Lung microvascular endothelial cell (primary cell): ENCODE results near the gene NFIC. TPM values are rescaled to one million over a fixed set of nuclear protein-coding genes. Genes with fewer than 3 reads are reported as not detected.
"Not testable (repeated sequence)": the region's sequence is repeated elsewhere in the genome, so short reads cannot be mapped to it uniquely, and the experiment has no call there.

Experiments used
- DNase-seq, 2 donors: peaks; one replicate each; pipeline versions ENCODE4 v3.0.0 to v3.0.0-alpha.2; 2010; ENCODE audit warnings: low read depth in 2 of 2
- total RNA-seq: library from RNA; depleted of rRNA; stranded (reverse); fragments of >200 nt; gene quantifications from 2 replicates; pipeline ENCODE4 v1.2.1, GENCODE V29; 2014

NFIC gene
- total RNA-seq, 1 donor from 2014 or later = 11.7 TPM

DNA sequence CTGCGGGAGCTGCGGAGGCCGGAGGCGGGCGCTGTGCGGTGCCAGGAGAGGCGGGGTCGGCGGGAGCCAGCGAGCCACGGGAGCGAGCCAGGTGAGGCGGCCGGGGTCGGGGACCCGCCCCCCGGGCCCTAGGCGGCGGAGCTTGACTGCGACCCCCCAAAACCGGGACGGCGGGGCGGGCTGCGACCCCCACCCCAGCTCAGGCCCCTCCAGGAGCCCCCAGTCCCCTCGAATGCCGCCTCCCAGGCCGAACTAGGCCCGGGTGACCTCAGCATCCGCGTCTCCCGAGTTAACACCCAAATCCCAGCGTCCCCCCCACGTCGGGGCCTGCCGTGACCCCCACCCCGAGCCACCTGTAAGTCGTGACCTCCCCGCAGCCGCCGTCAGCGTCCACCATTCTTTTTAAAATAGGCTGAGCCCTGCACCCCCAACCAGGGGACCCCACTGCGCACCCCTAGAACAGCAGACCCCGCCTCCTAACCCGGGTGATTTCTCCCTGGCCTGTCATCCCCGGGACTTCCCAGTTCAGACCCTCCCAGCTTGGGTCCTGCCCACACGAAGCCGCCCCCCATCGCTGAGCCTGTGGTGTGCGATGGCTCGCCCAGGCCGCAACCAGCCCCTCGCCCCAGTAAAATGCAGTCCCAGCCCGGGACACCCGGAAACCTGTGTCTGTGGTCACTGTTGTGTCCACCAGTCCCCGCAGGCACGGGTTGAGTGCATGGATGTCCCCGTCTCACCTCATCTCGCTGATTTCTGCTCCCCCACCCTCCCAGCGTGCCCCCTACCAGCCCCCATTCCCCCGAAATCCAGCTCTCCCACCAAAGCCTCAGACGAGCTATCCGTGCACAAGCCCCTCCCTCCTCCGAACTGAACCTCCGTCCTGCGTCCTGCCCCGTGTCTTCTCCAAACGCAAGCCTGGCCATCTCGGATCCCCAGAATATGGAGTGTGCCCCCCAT lies 140.3 kb downstream of the NFIC start:
- peak; percentile 34 to 35 for DNase-seq

DNA sequence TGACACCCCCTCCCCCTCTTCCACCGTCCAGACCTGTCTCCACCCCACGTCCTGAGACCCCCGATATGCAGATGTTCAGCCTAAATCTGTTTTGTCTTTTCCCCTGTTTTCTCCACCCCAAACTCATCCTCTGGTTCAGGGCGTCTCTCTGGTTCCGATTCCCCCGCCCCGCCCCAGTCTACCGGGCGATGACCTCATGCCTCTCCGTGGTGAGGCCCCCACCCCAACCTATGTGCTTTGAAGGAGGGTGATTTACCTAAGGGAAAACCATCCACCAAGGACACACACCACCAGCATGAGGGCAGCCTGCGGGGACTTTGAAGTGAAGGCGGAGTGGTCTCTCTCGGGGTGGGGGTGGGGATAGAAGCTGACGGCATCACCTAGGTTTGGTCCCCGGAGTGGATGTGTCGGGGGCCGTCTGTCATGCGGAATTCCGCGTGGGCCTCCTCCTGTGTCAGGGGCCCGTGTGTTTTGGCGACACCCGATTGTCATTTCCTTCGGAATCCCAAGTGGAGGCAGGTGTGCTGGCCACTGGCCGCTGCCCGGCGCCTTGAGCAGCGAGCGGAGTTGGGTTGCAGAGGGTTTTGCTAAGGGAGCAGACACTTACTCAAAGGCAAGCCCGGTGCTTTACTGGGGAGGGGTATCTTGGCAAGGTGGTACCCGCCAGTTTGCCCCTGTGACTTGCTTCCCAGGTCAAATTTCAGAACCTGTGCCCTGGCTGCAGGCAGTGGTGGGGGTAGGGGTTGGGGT lies 141.2 kb downstream of the NFIC start:
- peak in 1 of 2 donors; percentile 30 for DNase-seq

DNA sequence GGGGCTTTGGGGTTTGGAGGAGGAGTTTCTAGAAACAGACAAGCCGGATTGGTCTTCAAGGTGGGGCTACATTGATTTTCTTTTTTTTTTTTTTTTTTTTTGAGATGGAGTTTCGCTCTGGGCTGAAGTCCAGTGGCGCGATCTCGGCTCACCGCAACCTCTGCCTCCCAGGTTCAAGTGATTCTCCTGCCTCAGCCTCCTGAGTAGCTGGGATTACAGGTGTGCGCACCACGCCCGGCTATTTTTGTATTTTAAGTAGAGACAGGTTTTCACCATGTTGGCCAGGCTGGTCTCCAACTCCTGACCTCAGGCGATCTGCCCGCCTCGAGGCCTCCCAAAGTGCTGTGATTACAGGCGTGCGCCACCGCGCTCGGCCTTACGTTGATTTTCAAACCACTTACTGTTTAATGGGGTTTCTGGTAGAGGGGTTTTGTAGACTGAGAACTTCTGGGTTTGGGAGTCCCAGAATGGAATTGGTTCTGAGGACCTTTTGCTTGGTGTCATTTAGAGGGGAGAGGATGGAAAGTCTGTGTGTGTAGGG lies 141.8 kb downstream of the NFIC start:
- not testable (repeated sequence) for DNase-seq

DNA sequence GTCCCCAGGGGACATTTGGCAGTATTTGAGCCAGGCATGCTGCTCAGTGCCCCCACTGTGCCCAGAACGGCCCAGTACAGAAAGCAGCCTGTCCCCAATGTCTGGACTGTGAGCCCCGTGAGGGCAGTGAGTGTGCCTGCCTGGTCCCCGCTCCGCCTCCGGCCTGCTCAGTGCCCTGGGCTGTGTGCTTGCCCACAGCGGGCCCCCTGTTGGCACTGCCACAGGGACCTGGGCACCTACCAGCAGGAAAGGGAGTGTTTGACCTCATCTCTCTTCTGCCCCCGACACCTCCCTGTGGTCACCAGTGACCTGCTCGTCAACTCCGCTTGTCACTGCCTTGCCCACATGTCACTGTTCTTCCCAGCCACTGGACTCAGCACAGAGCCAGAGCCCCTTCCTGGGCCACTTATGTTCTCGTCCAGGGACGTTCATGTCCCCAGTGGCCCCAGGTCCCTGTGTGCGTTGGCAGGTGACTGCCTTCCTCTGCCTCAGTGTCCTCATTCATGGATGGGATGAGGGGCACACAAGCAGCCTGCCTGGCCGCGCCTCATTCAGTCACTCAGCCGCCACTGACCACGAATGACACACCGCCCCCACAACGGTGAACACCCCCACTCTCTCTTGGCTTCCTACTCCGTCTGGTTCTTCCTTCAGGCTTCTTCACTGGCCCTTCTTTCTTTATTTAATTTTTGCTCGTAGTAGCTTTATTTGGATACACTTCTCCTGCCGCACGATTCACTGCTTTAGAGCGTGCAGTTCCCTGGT lies 142.6 kb downstream of the NFIC start:
- no peak for DNase-seq

DNA sequence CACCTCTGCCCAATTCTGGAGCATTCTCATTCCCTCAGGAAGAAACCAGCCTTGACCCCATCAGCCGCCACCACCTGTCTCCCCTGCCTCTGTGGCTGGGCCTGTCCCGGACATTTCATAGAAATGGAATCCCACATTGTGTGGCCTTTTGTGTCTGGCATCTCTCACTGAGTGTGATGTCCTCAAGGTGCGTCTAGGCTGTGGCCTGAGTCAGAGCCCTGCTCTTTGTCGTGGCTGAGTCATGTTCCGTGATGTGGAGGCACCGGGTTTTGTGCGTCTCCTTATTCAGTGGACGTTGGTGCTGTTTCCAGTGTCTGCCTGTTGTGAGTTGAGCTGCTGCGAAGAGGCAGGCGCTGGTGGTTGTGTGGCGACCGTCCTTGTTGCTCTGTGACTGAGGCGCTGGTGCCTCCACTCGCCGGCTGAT lies 143.2 kb downstream of the NFIC start:
- DNase-seq = peak in 1 of 2 donors; percentile 83

DNA sequence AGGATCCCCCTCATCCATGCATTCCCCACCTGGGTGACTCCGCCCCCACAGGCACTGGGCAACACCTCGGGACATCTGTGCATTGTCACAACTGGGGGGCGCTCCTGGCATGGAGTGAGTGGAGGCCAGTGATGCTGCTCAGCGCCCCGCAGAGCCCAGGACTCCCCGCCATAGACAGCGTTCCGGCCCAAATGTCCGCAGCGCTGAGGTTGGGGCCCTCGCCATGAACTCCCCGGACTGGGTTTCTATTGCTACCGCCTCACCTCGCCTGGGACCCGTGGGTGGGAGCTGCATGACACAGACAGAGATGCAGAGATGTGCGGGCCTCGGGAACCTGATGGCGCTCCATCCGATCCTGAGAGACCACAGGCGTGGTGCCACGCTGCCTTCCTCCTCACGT lies 144.3 kb downstream of the NFIC start:
- no peak for DNase-seq

DNA sequence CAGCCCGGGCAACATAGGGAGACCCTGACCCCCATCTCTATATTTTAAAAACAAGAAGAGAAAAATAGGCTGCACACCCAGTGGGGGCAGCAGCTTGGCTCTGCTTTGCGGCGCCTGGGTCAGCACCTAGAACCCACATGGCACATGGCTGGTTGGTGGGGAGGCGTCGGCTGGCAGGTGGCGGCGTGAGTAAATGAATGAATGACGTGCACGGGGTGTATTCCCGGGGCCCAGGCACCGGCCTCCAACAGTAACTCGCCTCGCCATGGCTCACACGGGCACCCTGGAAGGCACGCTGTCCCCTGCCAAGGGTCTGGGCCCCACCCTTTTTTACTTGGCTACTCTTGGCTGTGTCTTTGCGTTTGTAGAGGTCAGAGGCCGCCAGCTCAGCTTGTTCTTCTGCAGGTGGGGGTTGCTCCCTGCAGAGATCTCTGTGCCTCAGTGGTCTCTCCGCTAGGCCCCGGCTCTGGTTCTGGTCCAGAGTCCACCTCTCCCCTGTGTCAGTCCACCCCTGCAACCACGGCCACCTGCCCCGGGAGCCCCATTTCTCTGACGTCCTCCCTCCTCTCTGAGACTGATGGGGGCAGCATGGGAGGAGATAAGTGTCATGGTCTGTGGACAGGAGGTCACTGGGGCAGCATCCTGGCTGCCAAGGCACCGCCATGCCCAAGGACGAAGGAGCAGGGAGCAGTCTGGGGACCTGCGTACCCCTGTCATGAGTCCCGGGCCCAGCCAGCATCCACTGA lies 145.3 kb downstream of the NFIC start:
- DNase-seq = no peak

DNA sequence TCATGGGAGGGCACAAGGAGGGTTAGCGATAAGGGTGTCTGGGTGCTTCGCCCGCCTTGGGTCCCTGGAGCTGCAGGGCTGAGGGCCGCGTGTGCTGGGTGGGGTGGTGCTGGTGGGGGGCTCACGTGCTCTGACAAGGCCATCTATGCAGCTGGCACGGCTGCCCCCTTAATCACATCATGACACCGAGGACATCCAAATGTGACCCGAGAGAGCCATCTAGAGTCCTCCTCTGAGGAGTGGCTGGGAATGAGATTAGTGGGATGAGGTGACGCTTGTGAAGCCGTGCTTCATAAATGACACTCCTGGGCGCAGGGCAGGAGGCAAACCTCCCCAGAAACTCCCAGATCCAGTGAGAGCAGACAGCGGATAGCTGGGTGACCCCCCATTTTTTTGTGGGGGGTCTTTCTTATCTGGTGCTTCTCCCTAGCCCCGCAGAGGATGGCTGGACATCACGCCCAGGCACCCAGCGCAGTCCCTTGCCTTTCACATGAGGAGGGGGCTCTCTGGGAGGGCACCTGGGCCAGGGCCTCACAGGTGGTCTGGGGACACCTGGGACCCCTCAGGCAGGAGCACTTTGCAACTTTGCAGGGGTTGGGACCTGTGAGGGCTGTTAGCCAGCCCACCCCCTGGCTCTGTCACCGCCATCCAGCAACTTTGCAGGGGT lies 146.3 kb downstream of the NFIC start:
- DNase-seq = no peak

DNA sequence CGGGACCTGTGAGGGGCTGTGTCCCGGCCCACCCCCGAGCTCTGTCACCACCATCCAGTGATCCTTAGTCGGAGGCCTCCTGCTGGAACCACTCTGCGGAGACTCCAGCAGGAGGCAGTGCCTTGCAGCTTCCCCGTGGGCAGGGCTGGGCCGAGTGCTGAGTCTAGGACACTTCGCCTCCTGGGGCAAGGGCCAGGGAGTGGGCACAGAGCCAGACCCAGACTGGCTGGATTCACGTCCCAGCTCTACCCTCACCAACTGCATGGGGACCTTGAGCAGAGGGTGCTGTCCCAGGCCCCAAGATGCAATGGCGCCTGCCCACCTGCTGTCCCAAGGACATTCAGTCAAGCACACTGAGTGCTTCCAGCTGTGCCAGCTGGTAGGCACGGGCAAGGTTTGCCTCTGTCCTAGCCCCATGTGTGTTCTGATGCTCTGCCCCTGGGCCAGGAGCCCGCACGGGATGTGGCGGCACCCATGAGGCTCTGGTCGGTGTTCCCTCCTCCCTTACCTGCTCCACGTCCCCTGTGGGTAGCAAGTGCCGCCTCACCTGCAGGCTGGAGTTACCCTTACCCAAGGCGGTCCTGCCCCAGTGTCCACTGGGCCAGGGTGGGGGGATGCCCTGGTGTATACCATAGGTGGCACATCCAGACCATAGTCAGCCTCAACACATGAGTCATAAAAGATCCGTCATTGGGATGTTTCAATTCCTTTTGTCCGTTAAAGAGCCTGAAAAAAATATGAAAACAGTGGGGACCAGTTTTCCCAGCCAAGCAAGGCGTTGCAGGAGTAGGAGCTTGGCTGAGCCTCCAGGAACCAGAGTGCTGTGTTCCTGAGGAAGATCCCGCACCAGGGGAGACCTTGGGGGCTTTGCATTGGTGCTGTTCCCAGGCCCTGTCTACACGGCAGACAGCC lies 147.1 kb downstream of the NFIC start:
- no peak for DNase-seq

DNA sequence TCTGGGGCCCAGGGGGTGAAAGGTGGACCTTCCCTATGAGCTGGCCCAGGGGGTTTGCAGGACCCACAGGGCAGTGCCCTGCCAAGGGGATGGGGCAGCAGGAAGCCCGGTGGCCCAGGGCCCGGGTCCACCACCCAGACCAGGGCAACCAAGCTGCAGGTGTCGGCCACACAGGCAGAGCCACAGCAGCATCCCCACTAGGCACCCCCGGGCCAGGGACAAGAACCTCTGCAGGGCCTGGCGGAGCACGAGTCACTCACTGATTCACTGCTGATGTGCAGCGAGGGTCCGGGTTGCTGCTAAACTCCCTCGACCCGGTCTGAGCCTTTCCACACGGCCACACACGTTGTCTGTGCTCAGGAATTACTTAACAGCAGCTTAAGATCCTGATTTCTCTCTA lies 148.5 kb downstream of the NFIC start:
- DNase-seq = no peak

DNA sequence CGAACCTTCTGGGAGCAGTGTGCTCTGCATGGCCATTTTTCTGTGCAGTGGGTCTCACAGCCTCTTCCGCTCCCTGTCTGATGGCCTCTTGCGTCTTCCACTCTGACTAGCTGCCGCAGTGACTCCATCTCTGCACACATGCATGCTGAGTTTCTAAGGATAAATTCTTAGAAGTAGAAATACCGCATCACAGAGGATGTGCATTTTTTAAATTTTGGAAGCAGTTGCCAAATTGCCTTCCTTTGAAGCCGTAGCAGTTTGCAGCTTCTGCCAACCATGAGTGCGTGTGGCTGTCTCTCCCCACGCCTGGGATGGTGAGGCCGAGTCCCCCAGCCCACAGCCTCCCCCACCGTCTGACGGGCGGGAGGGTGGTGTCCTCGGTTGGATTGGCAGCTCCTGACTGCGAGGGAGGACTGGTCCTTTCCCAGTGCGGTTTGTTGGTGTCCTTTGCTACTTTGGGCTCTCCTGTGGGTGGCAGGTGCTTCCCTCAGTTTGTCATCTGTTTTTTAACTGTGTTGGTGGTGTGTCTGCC lies 149.6 kb downstream of the NFIC start:
- DNase-seq = no peak

DNA sequence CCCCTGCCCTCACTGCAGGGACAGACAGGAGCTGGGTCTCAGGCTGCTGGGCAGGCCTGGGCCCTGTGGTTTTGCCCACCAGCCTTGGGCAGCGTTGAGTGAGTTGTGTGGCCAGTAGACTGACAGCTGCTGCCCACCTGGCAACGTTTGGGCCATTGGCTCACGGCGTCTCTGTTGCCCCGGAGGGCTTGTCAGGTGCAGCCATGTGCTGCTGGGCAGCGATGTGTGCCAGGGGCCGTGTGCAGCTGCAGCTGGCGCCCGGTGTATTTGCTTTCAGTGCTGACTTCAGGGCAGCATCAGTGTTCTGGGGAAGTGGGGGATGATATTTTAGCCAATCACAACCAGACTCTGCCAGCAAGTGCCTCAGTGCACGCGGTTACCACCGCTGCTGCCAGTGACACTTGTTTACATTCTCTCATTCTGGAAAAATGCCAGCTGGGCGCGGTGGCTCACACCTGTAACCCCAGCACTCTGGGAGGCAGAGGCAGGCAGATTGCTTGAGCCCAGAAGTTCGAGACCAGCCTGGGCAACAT lies 150.4 kb downstream of the NFIC start:
- DNase-seq = peak in 1 of 2 donors; percentile 57

DNA sequence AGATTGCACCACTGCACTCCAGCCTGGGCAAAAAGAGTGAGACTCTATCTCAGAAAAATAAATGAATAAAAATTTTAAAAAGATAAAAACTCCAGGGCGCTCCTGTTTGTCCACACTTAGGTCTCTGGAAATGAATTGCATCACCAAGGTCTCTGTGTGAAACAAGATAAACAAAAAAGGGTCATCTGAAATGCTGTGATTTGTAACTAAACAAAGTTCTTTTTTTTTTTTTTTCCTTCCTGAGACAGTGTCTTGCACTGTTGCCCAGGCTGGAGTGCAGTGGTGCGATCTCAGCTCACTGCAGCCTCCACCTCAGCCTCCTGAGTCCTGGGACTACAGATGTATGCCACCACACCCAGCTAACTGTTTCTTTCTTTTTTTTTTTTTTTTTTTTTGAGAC lies 151.3 kb downstream of the NFIC start:
- no peak for DNase-seq

DNA sequence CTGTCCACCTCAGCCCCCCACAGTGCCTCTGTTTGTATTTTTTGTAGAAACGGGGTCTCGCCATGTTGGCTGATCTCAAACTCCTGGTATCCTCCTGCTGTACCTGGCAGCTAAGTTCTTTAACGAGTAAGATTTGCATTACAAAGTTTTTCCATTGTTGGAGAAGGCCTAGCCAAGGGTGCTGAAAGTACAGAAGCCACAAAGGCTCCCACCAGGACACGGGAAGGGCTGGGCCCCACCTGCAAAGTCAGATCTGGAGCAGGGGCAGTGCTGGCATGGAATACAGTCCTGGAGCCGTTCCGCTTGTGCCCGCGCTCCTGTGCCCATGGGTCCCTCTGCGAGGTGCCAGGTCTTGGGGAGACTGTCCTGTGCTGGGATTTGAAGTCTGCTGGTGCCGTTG lies 151.9 kb downstream of the NFIC start:
- no peak for DNase-seq

DNA sequence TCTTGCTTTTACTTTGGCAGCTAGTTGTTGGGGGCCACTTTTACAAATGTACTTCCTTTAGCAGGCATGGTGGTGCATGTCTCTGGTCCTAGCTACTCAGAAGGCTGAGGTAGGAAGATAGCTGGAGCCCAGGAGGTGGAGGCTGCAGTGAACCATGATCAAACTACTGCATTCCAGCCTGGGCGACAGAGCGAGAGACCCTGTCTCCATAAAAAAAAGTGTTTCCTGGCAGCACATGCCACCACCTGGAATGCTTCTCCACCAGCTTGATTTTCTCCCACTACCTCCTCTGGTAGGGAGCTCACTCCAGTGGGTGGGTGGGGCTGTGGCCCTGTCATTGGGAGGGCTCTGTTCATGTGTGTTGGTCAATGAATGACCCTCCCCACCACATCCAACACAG lies 152.3 kb downstream of the NFIC start:
- DNase-seq = no peak
